Sigmoid colon (tissue), 7 donors: ENCODE data around the gene MRM2. TPM values are rescaled to one million over a fixed set of nuclear protein-coding genes. Genes with fewer than 3 reads are reported as not detected.

Experiments used
- DNase-seq: peaks from one replicate; pipeline ENCODE4 v3.0.0-alpha.2; 2019
- H3K27ac ChIP-seq, 4 donors: fragments of 200-600 bp; sonication (generic); one replicate each; pipeline ENCODE4 v1.5.1; 2016 to 2019; ENCODE audit warnings: mild to moderate bottlenecking in 1 of 4
- H3K27me3 ChIP-seq, 3 donors: fragments of 200-600 bp; sonication (generic); one replicate each; pipeline ENCODE4 v1.5.1; 2019; ENCODE audit warnings: mild to moderate bottlenecking in 1 of 3
- H3K36me3 ChIP-seq, 4 donors: fragments of 200-600 bp; sonication (generic); one replicate each; pipeline ENCODE4 v1.5.1; 2016 to 2019
- H3K4me1 ChIP-seq, 4 donors: fragments of 200-600 bp; sonication (generic); one replicate each; pipeline ENCODE4 v1.5.1; 2017 to 2019
- H3K4me3 ChIP-seq, 4 donors: fragments of 200-600 bp; sonication (generic); one replicate each; pipeline ENCODE4 v1.5.1; 2017 to 2019; ENCODE audit warnings: mild to moderate bottlenecking in 2 of 4, moderate library complexity in 1 of 4
- H3K9me3 ChIP-seq, 4 donors: fragments of 200-600 bp in 3 of 4; sonication (generic) in 3 of 4; one replicate each; pipeline versions ENCODE4 v1.5.1 to v1.6.1; 2013 to 2019
- CTCF ChIP-seq, 4 experiments: fragments of 450-650 bp in 3 of 4; fragments of 200-600 bp in 1 of 4; IDR thresholded peaks; one replicate each; pipeline ENCODE4 v1.5.1; 2016 to 2019; ENCODE audit warnings: antibody characterized with exemption in 4 of 4, mild to moderate bottlenecking in 3 of 4, moderate library complexity in 2 of 4
- EP300 ChIP-seq, 4 donors: sonication (generic); formaldehyde crosslinking; IDR thresholded peaks; one replicate each; pipeline ENCODE4 v1.6.1; 2017; ENCODE audit warnings: antibody characterized with exemption in 4 of 4
- POLR2A ChIP-seq, 2 donors: fragments of 450-650 bp; IDR thresholded peaks; one replicate each; pipeline ENCODE4 v1.6.1; 2016; ENCODE audit warnings: antibody characterized with exemption in 2 of 2, mild to moderate bottlenecking in 2 of 2, moderate library complexity in 2 of 2
- POLR2AphosphoS5 ChIP-seq, 4 donors: sonication (generic); formaldehyde crosslinking; IDR thresholded peaks; one replicate each; pipeline ENCODE4 v1.6.1; 2017; ENCODE audit warnings: antibody characterized with exemption in 4 of 4
- WGBS, 2 donors: extraction: QIAGEN DNeasy Blood & Tissue Kit; methylation state at CpG; one replicate each; pipeline ENCODE4 v1.1.7; 2013; 5-methylcytosine and 5-hydroxymethylcytosine counted together
- intact Hi-C: fragments of 100-400 bp; cut with DNase I; formaldehyde crosslinking; loops from one replicate; pipeline ENCODE4 v1.15.1; 2023
- polyA plus RNA-seq, 3 donors: library from polyadenylated mRNA; stranded (reverse); fragments of 200-250 nt; gene quantifications; one replicate each; pipeline ENCODE4 v1.2.3, GENCODE V29; 2013
- total RNA-seq, 4 donors: library from RNA; depleted of rRNA; stranded (reverse); fragments of >200 nt; gene quantifications; one replicate each; pipeline ENCODE4 v1.1.0, GENCODE V29; 2016
- donor health status: healthy with polysubstance abuse.
- donor health status: Bipolar disorder and iron deficiency.
- donor health status: healthy.

The MRM2 gene
- total and polyA plus RNA-seq, 7 donors = 12.6 to 25.0 (median 18.5) TPM

- H3K9me3 ChIP-seq = no peaks in the 10 kb centered on the region
- no peaks in the 10 kb centered on the region for H3K4me1 ChIP-seq
- intact Hi-C loops = no loop called here
- H3K36me3 ChIP-seq = peaks cover 0 to 88% (median 36%) of the 10 kb centered on the region in 4 donors
- WGBS, 2 donors = 96 to 97% methylated on average over 22 of the region's 22 CpGs
- H3K27me3 ChIP-seq = no peaks in the 10 kb centered on the region
- no peak overlapping the region for H3K4me3 ChIP-seq
- H3K27ac ChIP-seq = no peak overlapping the region
- TF ChIP-seq POLR2A (IDR thresholded peaks at IDR 0.05) = no peak
- no peak for TF ChIP-seq CTCF (IDR thresholded peaks at IDR 0.05)
- no peak for TF ChIP-seq EP300 (IDR thresholded peaks at IDR 0.05)
- no peak for DNase-seq
These were observed 19.5 kb downstream of the MRM2 start for GRCh38 chr7:2222516-2222915.

- H3K27me3 ChIP-seq = no peaks in the 10 kb centered on the region
- peaks cover 0 to 88% (median 35%) of the 10 kb centered on the region in 4 donors for H3K36me3 ChIP-seq
- H3K4me3 ChIP-seq = no peak overlapping the region
- TF ChIP-seq POLR2AphosphoS5 (IDR thresholded peaks at IDR 0.05) (no peak), EP300 (IDR thresholded peaks at IDR 0.05) (no peak), CTCF (IDR thresholded peaks at IDR 0.05) (no peak), POLR2A (IDR thresholded peaks at IDR 0.05) (no peak)
- H3K27ac ChIP-seq = no peak overlapping the region
- no peaks in the 10 kb centered on the region for H3K9me3 ChIP-seq
- H3K4me1 ChIP-seq = no peaks in the 10 kb centered on the region
- 90 to 92% methylated on average over 17 of the region's 17 CpGs for WGBS, 2 donors
- DNase-seq = no peak
- intact Hi-C loops = no loop called here
These were observed 21.1 kb downstream of the MRM2 start for GRCh38 chr7:2220954-2221353.

GRCh38 chr7:2220506-2220905 is 21.5 kb downstream of the MRM2 start:
- TF ChIP-seq CTCF (IDR thresholded peaks at IDR 0.05) (no peak), POLR2AphosphoS5 (IDR thresholded peaks at IDR 0.05) (no peak), POLR2A (IDR thresholded peaks at IDR 0.05) (no peak), EP300 (IDR thresholded peaks at IDR 0.05) (no peak)
- WGBS, 2 donors = 87 to 90% methylated on average over 16 of the region's 16 CpGs
- DNase-seq = no peak
- intact Hi-C loops = no loop called here
- H3K4me1 ChIP-seq = no peaks in the 10 kb centered on the region
- no peak overlapping the region for H3K27ac ChIP-seq
- H3K36me3 ChIP-seq = peaks cover 0 to 88% (median 37%) of the 10 kb centered on the region in 4 donors
- no peaks in the 10 kb centered on the region for H3K27me3 ChIP-seq
- H3K9me3 ChIP-seq = no peaks in the 10 kb centered on the region
- H3K4me3 ChIP-seq = no peak overlapping the region

- intact Hi-C loops = no loop called here
- WGBS, 2 donors = 94 to 98% methylated on average over 19 of the region's 19 CpGs
These were observed 22.0 kb downstream of the MRM2 start for GRCh38 chr7:2220030-2220429.

More at GRCh38 chr7:2220030-2220429, 22.0 kb downstream of the MRM2 start:
- TF ChIP-seq POLR2A (IDR thresholded peaks at IDR 0.05) = no peak
- TF ChIP-seq CTCF (IDR thresholded peaks at IDR 0.05) = no peak
- no peak for TF ChIP-seq POLR2AphosphoS5 (IDR thresholded peaks at IDR 0.05)
- DNase-seq = no peak
- Histone ChIP-seq H3K36me3 (peaks cover 0 to 87% (median 35%) of the 10 kb centered on the region in 4 donors), H3K27me3 (no peaks in the 10 kb centered on the region), H3K27ac (no peak overlapping the region), H3K4me3 (no peak overlapping the region), H3K4me1 (no peaks in the 10 kb centered on the region), H3K9me3 (no peaks in the 10 kb centered on the region)
